ENCODE results near the gene IL6ST.

Gene IL6ST

GRCh38 chr5:55902696-55903095, 92.1 kb downstream of the IL6ST start:
- Histone ChIP-seq H3K9me3 (ENCODE audit: control insufficient read depth, low read length) (no peaks in the 10 kb centered on the region), H3K36me3 (ENCODE audit: control insufficient read depth, insufficient read depth, low read length) (no peaks in the 10 kb centered on the region), H3K27me3 (replicated peaks; ENCODE audit: control insufficient read depth, insufficient read depth, low read length, poor library complexity, severe bottlenecking) (no peaks in the 10 kb centered on the region), H3K4me3 (ENCODE audit: insufficient read depth, low read depth, low read length, poor library complexity, severe bottlenecking) (no peak overlapping the region), H3K27ac (ENCODE audit: insufficient read depth, low read length, poor library complexity, severe bottlenecking) (no peak overlapping the region), H3K4me1 (ENCODE audit: control insufficient read depth, insufficient read depth, low read length, poor library complexity, severe bottlenecking) (peaks cover 12% of the 10 kb centered on the region)
- DNase-seq, result no peak

DNA sequence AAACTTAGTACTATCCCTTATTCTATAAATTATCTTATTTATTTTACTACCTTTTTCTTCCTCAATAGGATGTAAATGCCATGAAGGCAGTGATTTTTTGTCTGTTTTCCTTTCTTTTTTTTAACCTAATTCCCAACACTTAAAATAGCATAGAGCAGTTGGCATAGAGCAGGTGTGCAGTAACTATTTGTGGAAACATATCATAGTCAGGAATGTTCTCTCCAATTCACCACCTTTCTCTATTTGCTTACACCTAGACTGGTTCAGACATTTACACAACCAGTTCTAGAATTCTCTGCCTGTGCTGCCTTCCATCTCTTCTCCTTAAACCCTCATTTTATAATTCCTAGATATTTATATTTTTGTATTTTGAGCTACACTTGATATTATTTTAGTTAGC, 94.0 kb downstream of the IL6ST start:
- peaks cover 12% of the 10 kb centered on the region for H3K4me1 ChIP-seq (ENCODE audit: control insufficient read depth, insufficient read depth, low read length, poor library complexity, severe bottlenecking)
- no peaks in the 10 kb centered on the region for H3K27me3 ChIP-seq (replicated peaks; ENCODE audit: control insufficient read depth, insufficient read depth, low read length, poor library complexity, severe bottlenecking)
- H3K27ac ChIP-seq (ENCODE audit: insufficient read depth, low read length, poor library complexity, severe bottlenecking), result no peak overlapping the region
- no peaks in the 10 kb centered on the region for H3K36me3 ChIP-seq (ENCODE audit: control insufficient read depth, insufficient read depth, low read length)
- H3K4me3 ChIP-seq (ENCODE audit: insufficient read depth, low read depth, low read length, poor library complexity, severe bottlenecking), result no peak overlapping the region
- no peak for DNase-seq
- H3K9me3 ChIP-seq (ENCODE audit: control insufficient read depth, low read length), result no peaks in the 10 kb centered on the region

- Histone ChIP-seq H3K9me3 (ENCODE audit: control insufficient read depth, low read length) (no peaks in the 10 kb centered on the region), H3K4me3 (ENCODE audit: insufficient read depth, low read depth, low read length, poor library complexity, severe bottlenecking) (no peak overlapping the region), H3K4me1 (ENCODE audit: control insufficient read depth, insufficient read depth, low read length, poor library complexity, severe bottlenecking) (peaks cover 12% of the 10 kb centered on the region), H3K27me3 (replicated peaks; ENCODE audit: control insufficient read depth, insufficient read depth, low read length, poor library complexity, severe bottlenecking) (no peaks in the 10 kb centered on the region), H3K27ac (ENCODE audit: insufficient read depth, low read length, poor library complexity, severe bottlenecking) (no peak overlapping the region), H3K36me3 (ENCODE audit: control insufficient read depth, insufficient read depth, low read length) (no peaks in the 10 kb centered on the region)
- no peak for DNase-seq
Observed at GRCh38 chr5:55900068-55900467, 94.7 kb downstream of the IL6ST start.

DNA sequence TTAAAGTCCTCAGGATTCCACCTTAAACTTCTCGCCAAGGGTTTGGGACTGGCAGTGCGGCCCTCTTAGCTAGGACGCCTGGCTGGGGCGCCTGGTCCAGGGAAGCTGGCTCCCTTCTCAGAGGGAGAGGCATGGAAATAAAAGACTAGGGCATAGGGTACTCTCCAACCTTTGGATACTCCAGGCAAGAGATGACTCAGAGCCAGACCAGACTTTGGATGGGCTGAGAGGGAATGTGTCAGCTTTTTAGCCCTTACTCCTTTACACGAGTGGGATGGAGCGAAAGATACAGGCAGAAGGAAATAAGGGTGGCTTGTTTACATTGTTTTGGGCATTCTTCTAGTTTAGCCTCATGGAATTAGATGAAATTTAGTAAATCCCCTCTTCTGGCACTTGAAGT, 95.4 kb downstream of the IL6ST start:
- Histone ChIP-seq H3K4me3 (ENCODE audit: insufficient read depth, low read depth, low read length, poor library complexity, severe bottlenecking) (no peak overlapping the region), H3K36me3 (ENCODE audit: control insufficient read depth, insufficient read depth, low read length) (no peaks in the 10 kb centered on the region), H3K27me3 (replicated peaks; ENCODE audit: control insufficient read depth, insufficient read depth, low read length, poor library complexity, severe bottlenecking) (no peaks in the 10 kb centered on the region), H3K4me1 (ENCODE audit: control insufficient read depth, insufficient read depth, low read length, poor library complexity, severe bottlenecking) (peaks cover 12% of the 10 kb centered on the region), H3K27ac (ENCODE audit: insufficient read depth, low read length, poor library complexity, severe bottlenecking) (no peak overlapping the region), H3K9me3 (ENCODE audit: control insufficient read depth, low read length) (no peaks in the 10 kb centered on the region)
- DNase-seq, result no peak

GRCh38 chr5:55897905-55898304, 96.9 kb downstream of the IL6ST start:
- Histone ChIP-seq H3K9me3 (ENCODE audit: control insufficient read depth, low read length) (no peaks in the 10 kb centered on the region), H3K4me3 (ENCODE audit: insufficient read depth, low read depth, low read length, poor library complexity, severe bottlenecking) (no peak overlapping the region), H3K27me3 (replicated peaks; ENCODE audit: control insufficient read depth, insufficient read depth, low read length, poor library complexity, severe bottlenecking) (no peaks in the 10 kb centered on the region), H3K4me1 (ENCODE audit: control insufficient read depth, insufficient read depth, low read length, poor library complexity, severe bottlenecking) (peaks cover 3% of the 10 kb centered on the region), H3K27ac (ENCODE audit: insufficient read depth, low read length, poor library complexity, severe bottlenecking) (no peak overlapping the region), H3K36me3 (ENCODE audit: control insufficient read depth, insufficient read depth, low read length) (no peaks in the 10 kb centered on the region)
- DNase-seq, result no peak

- no peaks in the 10 kb centered on the region for H3K36me3 ChIP-seq (ENCODE audit: control insufficient read depth, insufficient read depth, low read length)
- no peak overlapping the region for H3K4me3 ChIP-seq (ENCODE audit: insufficient read depth, low read depth, low read length, poor library complexity, severe bottlenecking)
- no peaks in the 10 kb centered on the region for H3K27me3 ChIP-seq (replicated peaks; ENCODE audit: control insufficient read depth, insufficient read depth, low read length, poor library complexity, severe bottlenecking)
- no peaks in the 10 kb centered on the region for H3K9me3 ChIP-seq (ENCODE audit: control insufficient read depth, low read length)
- H3K4me1 ChIP-seq (ENCODE audit: control insufficient read depth, insufficient read depth, low read length, poor library complexity, severe bottlenecking), result no peaks in the 10 kb centered on the region
- H3K27ac ChIP-seq (ENCODE audit: insufficient read depth, low read length, poor library complexity, severe bottlenecking), result no peak overlapping the region
- no peak for DNase-seq
Observed at GRCh38 chr5:55897206-55897894, 97.4 kb downstream of the IL6ST start.

DNA sequence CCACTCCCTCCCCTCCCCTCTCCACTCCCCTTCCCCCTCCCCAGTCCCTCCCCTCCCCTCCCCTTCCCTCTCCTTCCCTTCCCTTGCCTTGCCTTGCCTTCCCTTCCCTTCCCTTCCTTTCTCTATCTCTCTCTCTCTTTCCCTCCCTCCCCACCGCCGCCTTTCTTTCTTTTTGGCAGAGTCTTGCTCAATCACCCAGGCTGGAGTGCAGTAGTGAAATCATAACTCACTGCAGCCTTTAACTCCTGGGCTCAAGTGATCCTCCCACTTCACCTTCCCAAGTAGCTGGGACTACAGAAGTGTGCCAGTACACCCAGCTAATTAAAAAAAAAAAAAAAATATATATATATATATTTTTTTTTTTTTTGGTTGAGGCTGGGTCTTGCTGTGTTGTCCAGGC, 98.1 kb downstream of the IL6ST start:
- Histone ChIP-seq H3K9me3 (ENCODE audit: control insufficient read depth, low read length) (no peaks in the 10 kb centered on the region), H3K27me3 (replicated peaks; ENCODE audit: control insufficient read depth, insufficient read depth, low read length, poor library complexity, severe bottlenecking) (no peaks in the 10 kb centered on the region), H3K27ac (ENCODE audit: insufficient read depth, low read length, poor library complexity, severe bottlenecking) (no peak overlapping the region), H3K36me3 (ENCODE audit: control insufficient read depth, insufficient read depth, low read length) (no peaks in the 10 kb centered on the region), H3K4me3 (ENCODE audit: insufficient read depth, low read depth, low read length, poor library complexity, severe bottlenecking) (no peak overlapping the region), H3K4me1 (ENCODE audit: control insufficient read depth, insufficient read depth, low read length, poor library complexity, severe bottlenecking) (no peaks in the 10 kb centered on the region)
- no peak for DNase-seq

GRCh38 chr5:55896238-55896637, 98.5 kb downstream of the IL6ST start:
- Histone ChIP-seq H3K4me1 (ENCODE audit: control insufficient read depth, insufficient read depth, low read length, poor library complexity, severe bottlenecking) (no peaks in the 10 kb centered on the region), H3K27ac (ENCODE audit: insufficient read depth, low read length, poor library complexity, severe bottlenecking) (no peak overlapping the region), H3K9me3 (ENCODE audit: control insufficient read depth, low read length) (no peaks in the 10 kb centered on the region), H3K4me3 (ENCODE audit: insufficient read depth, low read depth, low read length, poor library complexity, severe bottlenecking) (no peak overlapping the region), H3K27me3 (replicated peaks; ENCODE audit: control insufficient read depth, insufficient read depth, low read length, poor library complexity, severe bottlenecking) (no peaks in the 10 kb centered on the region), H3K36me3 (ENCODE audit: control insufficient read depth, insufficient read depth, low read length) (no peaks in the 10 kb centered on the region)
- DNase-seq, result no peak

DNA sequence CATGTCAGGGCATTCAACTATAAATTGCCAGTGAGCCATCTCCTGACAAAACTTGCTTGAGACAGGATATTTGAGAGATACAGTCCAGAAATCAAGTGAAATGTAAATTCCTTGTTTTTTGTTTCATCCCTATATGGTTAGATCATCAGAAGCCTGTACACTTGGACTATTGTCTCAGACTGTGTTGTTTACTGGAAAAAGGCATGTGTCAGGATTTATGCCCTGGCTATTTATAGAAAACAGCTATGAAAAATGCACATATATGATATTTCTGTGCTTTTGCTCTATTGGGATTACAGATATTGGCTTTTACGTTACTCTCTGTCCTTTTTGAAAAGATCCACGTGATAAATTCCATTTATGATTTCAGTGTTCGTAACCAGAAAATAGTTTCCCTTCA, 99.4 kb downstream of the IL6ST start:
- no peak for DNase-seq
- Histone ChIP-seq H3K4me3 (ENCODE audit: insufficient read depth, low read depth, low read length, poor library complexity, severe bottlenecking) (no peak overlapping the region), H3K36me3 (ENCODE audit: control insufficient read depth, insufficient read depth, low read length) (no peaks in the 10 kb centered on the region)

DNA sequence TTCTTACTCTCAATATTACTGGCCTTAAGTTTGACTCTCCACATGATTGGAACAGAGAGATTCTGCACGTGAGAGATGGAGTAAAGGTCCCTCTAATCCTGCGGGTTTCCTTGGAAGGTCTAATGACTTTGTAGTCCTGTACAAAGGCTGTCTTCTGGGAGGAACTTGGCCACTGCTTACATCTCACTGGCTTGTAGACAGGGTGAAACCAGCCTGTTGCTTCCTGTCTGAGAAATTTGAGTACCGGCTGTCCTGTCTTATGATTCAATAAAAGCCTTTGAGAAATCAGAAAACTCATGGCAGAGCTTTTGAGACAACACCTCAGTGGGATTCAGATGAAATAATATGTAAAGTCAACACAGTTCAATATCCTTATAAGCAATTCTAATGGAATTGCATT, 100.6 kb downstream of the IL6ST start:
- no peak overlapping the region for H3K4me3 ChIP-seq (ENCODE audit: insufficient read depth, low read depth, low read length, poor library complexity, severe bottlenecking)
- no peak overlapping the region for H3K27ac ChIP-seq (ENCODE audit: insufficient read depth, low read length, poor library complexity, severe bottlenecking)
- no peaks in the 10 kb centered on the region for H3K4me1 ChIP-seq (ENCODE audit: control insufficient read depth, insufficient read depth, low read length, poor library complexity, severe bottlenecking)
- no peak for DNase-seq
- no peaks in the 10 kb centered on the region for H3K27me3 ChIP-seq (replicated peaks; ENCODE audit: control insufficient read depth, insufficient read depth, low read length, poor library complexity, severe bottlenecking)
- no peaks in the 10 kb centered on the region for H3K36me3 ChIP-seq (ENCODE audit: control insufficient read depth, insufficient read depth, low read length)
- H3K9me3 ChIP-seq (ENCODE audit: control insufficient read depth, low read length), result no peaks in the 10 kb centered on the region

More for the DNA sequence above, 99.4 kb downstream of the IL6ST start:
- Histone ChIP-seq H3K27me3 (replicated peaks; ENCODE audit: control insufficient read depth, insufficient read depth, low read length, poor library complexity, severe bottlenecking) (no peaks in the 10 kb centered on the region), H3K4me1 (ENCODE audit: control insufficient read depth, insufficient read depth, low read length, poor library complexity, severe bottlenecking) (no peaks in the 10 kb centered on the region), H3K27ac (ENCODE audit: insufficient read depth, low read length, poor library complexity, severe bottlenecking) (no peak overlapping the region), H3K9me3 (ENCODE audit: control insufficient read depth, low read length) (no peaks in the 10 kb centered on the region)
